K562 (cell line): Measurements from ENCODE around the gene SEC63.

Source experiments
- ATF3 ChIP-seq, 2 experiments: fragments of 450-650 bp in 1 of 2; sonication (generic) in 1 of 2; formaldehyde crosslinking in 1 of 2; IDR thresholded peaks in 1 of 2; conservative IDR thresholded peaks in 1 of 2; 2 replicates each; pipeline versions ENCODE4 v1.6.1 to v1.8.1; 2016 to 2023; ENCODE audit warnings: mild to moderate bottlenecking in 2 of 2, moderate library complexity in 2 of 2, inconsistent platforms in 1 of 2, missing genetic modification reagents in 1 of 2
- CBX8 ChIP-seq: fragments of 200-600 bp; sonication (generic); IDR thresholded peaks from 2 replicates; pipeline ENCODE4 v1.6.1; 2012; ENCODE audit warnings: borderline replicate concordance, mixed run types, low read depth, mild to moderate bottlenecking, moderate library complexity, mixed read lengths, low read length, control low read depth, inconsistent platforms; ENCODE audit not compliant: poor library complexity, severe bottlenecking; ENCODE audit errors: extremely low read depth
- CTCF ChIP-seq, 3 experiments: IDR thresholded peaks in 2 of 3; conservative IDR thresholded peaks in 1 of 3; 2 replicates each; pipeline ENCODE4 v1.5.1; 2011 to 2012; ENCODE audit warnings: low read length in 3 of 3, mild to moderate bottlenecking in 3 of 3, control low read depth in 2 of 3, improper control_type of control experiment in 1 of 3, inconsistent platforms in 1 of 3, low read depth in 1 of 3, mixed read lengths in 1 of 3, moderate library complexity in 1 of 3; ENCODE audit not compliant: insufficient read depth in 2 of 3
- RNF219 ChIP-seq: fragments of 250-450 bp; sonication (Bioruptor Pico); IDR thresholded peaks from 2 replicates; pipeline ENCODE4 v1.5.0; 2022; ENCODE audit warnings: mild to moderate bottlenecking
- ZNF449 ChIP-seq: fragments of 250-450 bp; sonication (Bioruptor Pico); IDR thresholded peaks from 2 replicates; pipeline ENCODE4 v1.8.0; 2022; ENCODE audit warnings: moderate library complexity, mild to moderate bottlenecking, inconsistent platforms
- ZNF699 ChIP-seq: fragments of 250-450 bp; sonication (Bioruptor Pico); IDR thresholded peaks from 2 replicates; pipeline ENCODE4 v1.8.0; 2021; ENCODE audit warnings: mild to moderate bottlenecking, moderate library complexity; ENCODE audit not compliant: insufficient replicate concordance

- TF ChIP-seq CTCF (IDR thresholded peaks at IDR 0.05 in 2 of 3, conservative IDR thresholded peaks at IDR 0.05 in 1 of 3; ENCODE audit: insufficient read depth in 2 of 3, low read depth in 1 of 3, low read length in 3 of 3) (peak in 2 of 3 experiments; percentile 40 to 64; a peak in 4 of 6 replicates), RNF219 (CRISPR knock-in tag) (no peak), CBX8 (no peak), ATF3 (IDR thresholded peaks at IDR 0.05) (no peak), ATF3 (CRISPR knock-in tag; conservative IDR thresholded peaks at IDR 0.05) (no peak), ZNF699 (CRISPR knock-in tag) (no peak), ZNF449 (no peak)
Measured at GRCh38 chr6:107977283-107977682, 19.3 kb upstream of the SEC63 start.
